Endothelial cell of umbilical vein (primary cell): Measurements from ENCODE around the gene CFAP99. TPM values are rescaled to one million over a fixed set of nuclear protein-coding genes. Genes with fewer than 3 reads are reported as not detected.

Experiments used
- BruUV-seq: library from RNA; stranded (reverse); fragments of 400-500 nt; replicated peaks from 2 replicates; lab custom pipeline; 2021; lab: Mats Ljungman, UMichigan
- CTCF ChIA-PET: fragments of 300-600, 350-600 bp; sonication (Branson Sonifier 250); formaldehyde crosslinking; loops from one replicate; lab custom pipeline; 2021; ENCODE audit warnings: antibody characterized with exemption, inconsistent platforms; lab: Charles Lee
- POLR2A ChIA-PET: fragments of 300-600, 350-600 bp; sonication (Branson Sonifier 250); formaldehyde crosslinking; loops from one replicate; lab custom pipeline; 2021; ENCODE audit warnings: antibody characterized with exemption, inconsistent platforms; lab: Charles Lee
- DNase-seq: peaks from one replicate; pipeline ENCODE4 v3.0.0-alpha.2; 2011; ENCODE audit warnings: low read depth, low spot score
- FAIRE-seq: peaks from 2 replicates; lab custom pipeline; 2011; peaks lifted over from hg19 to GRCh38; lab: Jason Lieb, UNC
- H2AFZ ChIP-seq: 2 replicates; pipeline ENCODE4 v1.6.0; 2012; ENCODE audit warnings: low read depth, low read length, control low read depth, inconsistent platforms
- H3K27ac ChIP-seq: 2 replicates; pipeline ENCODE4 v1.5.1; 2011; ENCODE audit warnings: low read depth, mild to moderate bottlenecking, control low read depth, low read length, moderate library complexity; ENCODE audit not compliant: insufficient read depth
- H3K27me3 ChIP-seq, 2 experiments: 2 replicates each; pipeline versions ENCODE4 v1.6.0 to v1.6.1; 2011; ENCODE audit warnings: low read length in 2 of 2, mixed read lengths in 1 of 2; ENCODE audit not compliant: control insufficient read depth in 2 of 2, insufficient read depth in 2 of 2
- H3K36me3 ChIP-seq, 2 experiments: 2 replicates in 1 of 2; 3 replicates in 1 of 2; pipeline ENCODE4 v1.5.1; 2011; ENCODE audit warnings: low read length in 2 of 2, mild to moderate bottlenecking in 1 of 2, moderate library complexity in 1 of 2; ENCODE audit not compliant: control insufficient read depth in 2 of 2, insufficient read depth in 2 of 2; ENCODE audit errors: extremely low read depth in 1 of 2
- H3K4me1 ChIP-seq: 3 replicates; pipeline ENCODE4 v1.5.1; 2011; ENCODE audit warnings: mild to moderate bottlenecking, low read length; ENCODE audit not compliant: control insufficient read depth, insufficient read depth; ENCODE audit errors: extremely low read depth
- H3K4me2 ChIP-seq: 2 replicates; pipeline ENCODE4 v1.6.1; 2011; ENCODE audit warnings: low read length, control low read depth, mixed read lengths; ENCODE audit not compliant: insufficient read depth
- H3K4me3 ChIP-seq, 3 experiments: fragments of 200-600 bp in 1 of 3; sonication (generic), shearing (Covaris generic) in 1 of 3; replicated peaks in 1 of 3; 2 replicates each; pipeline ENCODE4 v1.5.1; 2011 to 2016; ENCODE audit warnings: control low read depth in 3 of 3, low read length in 3 of 3, mild to moderate bottlenecking in 2 of 3, inconsistent platforms in 1 of 3, low read depth in 1 of 3, moderate library complexity in 1 of 3; ENCODE audit not compliant: insufficient read depth in 1 of 3
- H3K79me2 ChIP-seq: 2 replicates; pipeline ENCODE4 v1.6.0; 2012; ENCODE audit warnings: low read length, inconsistent platforms; ENCODE audit not compliant: control insufficient read depth, insufficient read depth
- H3K9ac ChIP-seq: replicated peaks from 2 replicates; pipeline ENCODE3; 2011; ENCODE audit warnings: low read length, control low read depth; ENCODE audit not compliant: insufficient read depth; ENCODE audit errors: extremely low read depth
- H3K9me1 ChIP-seq: replicated peaks from 3 replicates; pipeline ENCODE4 v1.6.0; 2011; ENCODE audit warnings: mild to moderate bottlenecking, low read length; ENCODE audit not compliant: control insufficient read depth, insufficient read depth; ENCODE audit errors: extremely low read depth
- H3K9me3 ChIP-seq: replicated peaks from 2 replicates; pipeline ENCODE4 v1.5.1; 2012; ENCODE audit warnings: low read length, inconsistent platforms; ENCODE audit not compliant: control insufficient read depth, insufficient read depth
- H4K20me1 ChIP-seq: replicated peaks from 2 replicates; pipeline ENCODE3; 2011; ENCODE audit warnings: mild to moderate bottlenecking, low read length; ENCODE audit not compliant: control insufficient read depth, insufficient read depth; ENCODE audit errors: extremely low read depth
- EZH2 ChIP-seq: IDR thresholded peaks from 2 replicates; pipeline ENCODE4 v1.6.1; 2012; ENCODE audit warnings: borderline replicate concordance, low read depth, mild to moderate bottlenecking, moderate library complexity, low read length, inconsistent platforms; ENCODE audit not compliant: severe bottlenecking
- FOS ChIP-seq: IDR thresholded peaks from 2 replicates; pipeline ENCODE4 v1.6.1; 2011; ENCODE audit warnings: mild to moderate bottlenecking, low read length, moderate library complexity, borderline replicate concordance; ENCODE audit not compliant: insufficient read depth
- GATA2 ChIP-seq: IDR thresholded peaks from 2 replicates; pipeline ENCODE4 v1.7.0; 2011; ENCODE audit warnings: low read depth, mild to moderate bottlenecking, moderate library complexity, mixed read lengths, low read length; ENCODE audit not compliant: insufficient read length, insufficient read depth
- JUN ChIP-seq: IDR thresholded peaks from 2 replicates; pipeline ENCODE4 v1.6.1; 2011; ENCODE audit warnings: borderline replicate concordance, low read depth; ENCODE audit not compliant: insufficient read length, insufficient read depth
- MYC ChIP-seq: IDR thresholded peaks from one replicate; pipeline ENCODE4 v1.6.1; 2011; ENCODE audit warnings: mild to moderate bottlenecking, low read depth, low read length
- POLR2A ChIP-seq: IDR thresholded peaks from 2 replicates; pipeline ENCODE4 v1.6.1; 2012; ENCODE audit warnings: low read depth, mild to moderate bottlenecking, control low read depth, low read length
- POLR2AphosphoS5 ChIP-seq: IDR thresholded peaks from 2 replicates; pipeline ENCODE4 v1.6.1; 2012; ENCODE audit warnings: low read depth, mild to moderate bottlenecking, control low read depth, low read length, moderate library complexity; ENCODE audit not compliant: insufficient read depth
- dilution Hi-C: fragments of 300-500 bp; cut with MboI; formaldehyde crosslinking; loops from one replicate; pipeline ENCODE4 v1.15.0; 2019; ENCODE audit warnings: low sequenced_read_pairs; ENCODE audit not compliant: extremely low pct_ligation_motif_present
- intact Hi-C: fragments of 100-400 bp; cut with micrococcal nuclease; formaldehyde crosslinking; loops from one replicate; pipeline ENCODE4 v1.10.0; 2022
- polyA plus RNA-seq, 4 experiments: library from polyadenylated mRNA; depleted of rRNA in 3 of 4; stranded (reverse) in 3 of 4; unstranded in 1 of 4; fragments of >200 nt; gene quantifications; 2 replicates each; pipeline versions ENCODE4 v1.2.1 to v1.2.3, GENCODE V29; 2011 to 2012; ENCODE audit warnings: missing spikeins in 1 of 4
- total RNA-seq: library from RNA; stranded (reverse); gene quantifications from 2 replicates; pipeline ENCODE4 v1.2.3, GENCODE V29; 2021
- TF ChIP-seq, protein P1 (sequence below), 2 donors: IDR thresholded peaks; 1 replicate in 1 of 2; 2 replicates in 1 of 2; pipeline ENCODE4 v1.5.1; 2011; ENCODE audit warnings: low read length in 2 of 2, mild to moderate bottlenecking in 2 of 2, moderate library complexity in 2 of 2, control low read depth in 1 of 2, inconsistent platforms in 1 of 2, low read depth in 1 of 2; ENCODE audit not compliant: insufficient read depth in 1 of 2; ENCODE audit errors: extremely low read depth in 1 of 2
- TF ChIP-seq, protein P2 (sequence below): IDR thresholded peaks from 2 replicates; pipeline ENCODE4 v1.6.1; 2011; ENCODE audit not compliant: insufficient read depth, insufficient read length

CFAP99 gene
- total and polyA plus RNA-seq, 2 donors (not counting 3 experiments of a cell fraction or from before 2014, with no cell fraction given), result 0.03 TPM; not detected in 1

DNA sequence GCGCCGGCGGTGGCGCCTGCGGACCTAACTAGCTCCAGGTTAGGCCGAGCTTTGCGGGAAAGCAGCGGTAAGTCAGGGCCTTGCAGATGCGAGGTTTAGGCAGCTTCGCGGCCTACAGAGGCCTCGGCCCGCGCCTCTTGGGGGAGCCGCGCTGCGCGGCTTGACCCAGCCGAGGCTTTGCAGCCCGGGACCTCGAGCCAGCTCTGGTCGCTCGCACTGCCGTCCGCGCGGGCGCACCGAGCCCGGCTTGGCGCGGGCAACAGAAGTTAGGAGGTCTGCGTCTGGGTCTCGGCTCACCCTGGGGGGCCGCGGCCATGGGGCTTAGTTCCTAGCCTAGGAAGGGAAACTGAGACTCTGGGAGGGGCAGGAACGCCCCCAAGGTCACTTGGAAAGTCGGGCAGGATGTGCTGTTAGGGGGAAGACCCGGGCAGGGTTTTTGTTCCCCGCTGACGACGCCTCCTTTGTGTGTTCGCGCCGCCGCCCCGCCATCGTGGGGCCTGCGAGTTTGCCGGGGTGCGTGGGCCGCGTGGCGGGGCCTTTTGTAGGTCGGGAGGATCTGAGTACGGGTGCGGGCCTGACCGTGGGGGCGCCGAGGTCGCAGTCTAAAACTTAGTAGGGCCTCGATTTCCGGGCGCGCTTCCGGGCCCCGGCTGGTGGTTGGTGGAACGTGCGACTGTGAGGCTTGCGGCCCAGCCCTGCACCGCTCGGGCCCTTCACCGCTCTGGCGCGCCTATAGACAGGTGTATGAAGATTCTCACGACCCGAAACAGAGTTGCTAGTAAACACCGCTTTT lies 50.6 kb downstream of the CFAP99 start:
- peaks cover 9% of the 10 kb centered on the region for H4K20me1 ChIP-seq
- no TSS peak for BruUV-seq
- dilution Hi-C loops (no loop called here), intact Hi-C loops (loop anchor here (2.0 to 5.0 kb wide), 4 partner anchors 13 to 227 kb away; partner anchors contain the start of genes HAUS3 and POLN)
- peaks cover 64% of the 10 kb centered on the region for H3K79me2 ChIP-seq
- H3K4me3 ChIP-seq, result peak overlapping the region; percentile 92 to 98 (median 95)
- FAIRE-seq (peak; percentile 74), DNase-seq (no peak)
- POLR2A ChIA-PET, result interaction anchor here (0.7 to 1.3 kb wide), 2 partner anchors 207 to 222 kb away, joined by 3 to 4 read pairs; partner anchors contain the start of gene MXD4
- peaks cover 2 to 3% of the 10 kb centered on the region in 2 experiments for H3K36me3 ChIP-seq
- peaks cover 14% of the 10 kb centered on the region for H3K4me1 ChIP-seq
- CTCF ChIA-PET, result interaction anchor here (0.8 to 3.5 kb wide), 7 partner anchors 15 to 419 kb away, joined by 3 to 14 read pairs (median 3); partner anchors contain the start of gene FAM193A
- peak overlapping the region; percentile 69 for H3K27ac ChIP-seq
- H3K27me3 ChIP-seq, result no peaks in the 10 kb centered on the region
- H3K9me1 ChIP-seq, result no peaks in the 10 kb centered on the region
- H2AFZ ChIP-seq, result peak overlapping the region; percentile 81
- peak overlapping the region; percentile 98 for H3K4me2 ChIP-seq
- H3K9me3 ChIP-seq, result no peaks in the 10 kb centered on the region
- TF ChIP-seq JUN (no peak), POLR2AphosphoS5 (peak; percentile 18)
- peak overlapping the region; percentile 95 for H3K9ac ChIP-seq

DNA sequence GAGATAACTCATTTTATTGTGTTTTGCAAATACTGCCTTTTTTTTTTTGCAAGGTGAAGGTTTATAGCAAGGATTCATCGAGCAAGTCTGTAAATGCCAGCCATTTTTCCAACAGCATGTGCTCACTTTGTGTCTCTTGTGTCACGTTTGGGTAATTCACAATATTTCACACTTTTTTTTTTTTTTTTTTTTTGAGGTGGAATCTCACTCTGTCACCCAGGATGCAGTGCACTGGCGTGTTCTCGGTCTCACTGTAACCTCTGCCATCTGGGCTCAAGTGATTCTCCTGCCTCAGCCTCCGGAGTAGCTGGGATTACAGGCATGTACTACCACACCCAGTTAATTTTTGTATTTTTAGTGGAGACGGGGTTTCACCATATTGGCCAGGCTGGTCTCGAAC lies 52.0 kb downstream of the CFAP99 start:
- FAIRE-seq, result no peak
- H3K79me2 ChIP-seq, result peaks cover 78% of the 10 kb centered on the region
- dilution Hi-C loops, result no loop called here
- CTCF ChIA-PET, result interaction anchor here (1.2 to 3.5 kb wide), 2 partner anchors 14 to 29 kb away, joined by 3 to 14 read pairs; no protein-coding TSS in a partner anchor
- peaks cover 14% of the 10 kb centered on the region for H3K4me1 ChIP-seq
- no peaks in the 10 kb centered on the region for H3K9me1 ChIP-seq
- peaks cover 2 to 3% of the 10 kb centered on the region in 2 experiments for H3K36me3 ChIP-seq
- no peaks in the 10 kb centered on the region for H3K27me3 ChIP-seq
- no TSS peak for BruUV-seq
- DNase-seq, result no peak
- peak overlapping the region; percentile 98 for H3K4me2 ChIP-seq
- H2AFZ ChIP-seq, result no peak overlapping the region
- TF ChIP-seq JUN (no peak), FOS (no peak), EZH2 (no peak), POLR2A (no peak), MYC (no peak), GATA2 (no peak), POLR2AphosphoS5 (no peak)
- TF ChIP-seq, protein P1, sequence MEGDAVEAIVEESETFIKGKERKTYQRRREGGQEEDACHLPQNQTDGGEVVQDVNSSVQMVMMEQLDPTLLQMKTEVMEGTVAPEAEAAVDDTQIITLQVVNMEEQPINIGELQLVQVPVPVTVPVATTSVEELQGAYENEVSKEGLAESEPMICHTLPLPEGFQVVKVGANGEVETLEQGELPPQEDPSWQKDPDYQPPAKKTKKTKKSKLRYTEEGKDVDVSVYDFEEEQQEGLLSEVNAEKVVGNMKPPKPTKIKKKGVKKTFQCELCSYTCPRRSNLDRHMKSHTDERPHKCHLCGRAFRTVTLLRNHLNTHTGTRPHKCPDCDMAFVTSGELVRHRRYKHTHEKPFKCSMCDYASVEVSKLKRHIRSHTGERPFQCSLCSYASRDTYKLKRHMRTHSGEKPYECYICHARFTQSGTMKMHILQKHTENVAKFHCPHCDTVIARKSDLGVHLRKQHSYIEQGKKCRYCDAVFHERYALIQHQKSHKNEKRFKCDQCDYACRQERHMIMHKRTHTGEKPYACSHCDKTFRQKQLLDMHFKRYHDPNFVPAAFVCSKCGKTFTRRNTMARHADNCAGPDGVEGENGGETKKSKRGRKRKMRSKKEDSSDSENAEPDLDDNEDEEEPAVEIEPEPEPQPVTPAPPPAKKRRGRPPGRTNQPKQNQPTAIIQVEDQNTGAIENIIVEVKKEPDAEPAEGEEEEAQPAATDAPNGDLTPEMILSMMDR (IDR thresholded peaks at IDR 0.05; ENCODE audit: extremely low read depth in 1 of 2, insufficient read depth in 1 of 2, low read depth in 1 of 2, low read length in 2 of 2), result no peak
- TF ChIP-seq, protein P2, sequence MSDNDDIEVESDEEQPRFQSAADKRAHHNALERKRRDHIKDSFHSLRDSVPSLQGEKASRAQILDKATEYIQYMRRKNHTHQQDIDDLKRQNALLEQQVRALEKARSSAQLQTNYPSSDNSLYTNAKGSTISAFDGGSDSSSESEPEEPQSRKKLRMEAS, result no peak
- peaks cover 10% of the 10 kb centered on the region for H4K20me1 ChIP-seq
- H3K4me3 ChIP-seq, result peak overlapping the region in 1 of 3 experiments; percentile 92
- peak overlapping the region; percentile 5 for H3K9ac ChIP-seq
- no peaks in the 10 kb centered on the region for H3K9me3 ChIP-seq
- H3K27ac ChIP-seq, result no peak overlapping the region
- intact Hi-C loops, result no loop called here
- POLR2A ChIA-PET, result no interaction called here
